ENCODE results near the gene MSH5. TPM values are rescaled to one million over a fixed set of nuclear protein-coding genes. Genes with fewer than 3 reads are reported as not detected.

The MSH5 gene
- total and polyA plus RNA-seq, 9 of the 15 experiments (the other 6 are each of a cell fraction or from before 2014, with no cell fraction given), result 12.5 to 104 (median 46.6) TPM

GRCh38 chr6:31702819-31703716 is 36.7 kb upstream of the MSH5 start, which contains the start of gene ABHD16A:
ABHD16A (minus strand) TSS chr6:31703324; CDS start chr6:31703281, 43 bp downstream.
- no peaks in the 10 kb centered on the region for H3K27me3 ChIP-seq (ENCODE audit: control insufficient read depth in 2 of 2, insufficient read depth in 2 of 2, low read length in 2 of 2)
- in situ Hi-C loops (cut with MboI) (no loop called here), intact Hi-C loops (cut with micrococcal nuclease) (loop anchor here (1.0 to 2.0 kb wide), 3 partner anchors 13 to 38 kb away; partner anchors contain the start of gene GPANK1)
- ATAC-seq (peak; percentile 95), FAIRE-seq (peak; percentile 96), DNase-seq (ENCODE audit: extremely low read depth in 1 of 4, low spot score in 3 of 4) (peak; percentile 100)
- H3K9ac ChIP-seq (ENCODE audit: insufficient read depth in 1 of 2, low read depth in 2 of 2, low read length in 2 of 2), result peak within 1 kb of the TSS; percentile 93 to 96
- peaks cover 34% of the 10 kb centered on the region for H3K36me3 ChIP-seq (ENCODE audit: control insufficient read depth, insufficient read depth, low read length)
- peak within 1 kb of the TSS; percentile 91 for H2AFZ ChIP-seq (ENCODE audit: low read depth, low read length)
- H3K27ac ChIP-seq (ENCODE audit: extremely low read depth, low read depth, low read length), result peak within 1 kb of the TSS; percentile 93
- BruUV-seq (replicated peaks), result TSS peak; percentile 92
- no peaks in the 10 kb centered on the region for H3K9me3 ChIP-seq (replicated peaks; ENCODE audit: control insufficient read depth, insufficient read depth, low read depth, low read length)
- 1% methylated on average over 54 of the region's 54 CpGs for WGBS (ENCODE audit: insufficient coverage, low coverage, missing lambda C conversion rate)
- CTCF ChIA-PET (ENCODE audit: low intra/inter-chr PET ratio), result interaction anchor here (1.2 kb wide), 1 partner anchor 13 kb away, joined by 3 read pairs; no protein-coding TSS in a partner anchor
- H4K20me1 ChIP-seq (replicated peaks; ENCODE audit: control insufficient read depth, insufficient read depth, low read length), result no peaks in the 10 kb centered on the region; the same call in 1 of the 2 replicates
- peaks cover 22 to 34% of the 10 kb centered on the region in 2 experiments for H3K4me1 ChIP-seq (replicated peaks in 1 of 2; ENCODE audit: control insufficient read depth in 2 of 2, insufficient read depth in 2 of 2, low read length in 2 of 2)
- H3K4me2 ChIP-seq (ENCODE audit: insufficient read depth, low read length), result peak within 1 kb of the TSS; percentile 87
- POLR2A ChIA-PET, result interaction anchor here (0.5 to 9.7 kb wide), 42 partner anchors 11 to 1269 kb away, joined by 3 to 158 read pairs (median 5); partner anchors contain the start of genes C6orf47, CLIC1, CSNK2B and GPANK1
- H3K9me1 ChIP-seq (ENCODE audit: control insufficient read depth, insufficient read depth, low read length), result no peaks in the 10 kb centered on the region
- peak within 1 kb of the TSS; percentile 68 for H3K4me3 ChIP-seq
- H3K79me2 ChIP-seq (ENCODE audit: control insufficient read depth, insufficient read depth, low read length), result peaks cover 46% of the 10 kb centered on the region
- TF ChIP-seq ZNF140 (CRISPR knock-in tag; IDR thresholded peaks at IDR 0.05), result no peak
- TF ChIP-seq TRIM24 (IDR thresholded peaks at IDR 0.05), result peak; percentile 16 to 61; a peak in 2 of 4 replicates
- no peak for TF ChIP-seq ZNF3 (CRISPR knock-in tag; IDR thresholded peaks at IDR 0.05)
- TF ChIP-seq ZNF668 (CRISPR knock-in tag; IDR thresholded peaks at IDR 0.05), result peak; percentile 69; the same call in 1 of the 2 replicates
- TF ChIP-seq DIDO1 (tag; IDR thresholded peaks at IDR 0.05; ENCODE audit: low read depth), result peak; percentile 53; the same call in 1 of the 2 replicates
- TF ChIP-seq, protein P1, sequence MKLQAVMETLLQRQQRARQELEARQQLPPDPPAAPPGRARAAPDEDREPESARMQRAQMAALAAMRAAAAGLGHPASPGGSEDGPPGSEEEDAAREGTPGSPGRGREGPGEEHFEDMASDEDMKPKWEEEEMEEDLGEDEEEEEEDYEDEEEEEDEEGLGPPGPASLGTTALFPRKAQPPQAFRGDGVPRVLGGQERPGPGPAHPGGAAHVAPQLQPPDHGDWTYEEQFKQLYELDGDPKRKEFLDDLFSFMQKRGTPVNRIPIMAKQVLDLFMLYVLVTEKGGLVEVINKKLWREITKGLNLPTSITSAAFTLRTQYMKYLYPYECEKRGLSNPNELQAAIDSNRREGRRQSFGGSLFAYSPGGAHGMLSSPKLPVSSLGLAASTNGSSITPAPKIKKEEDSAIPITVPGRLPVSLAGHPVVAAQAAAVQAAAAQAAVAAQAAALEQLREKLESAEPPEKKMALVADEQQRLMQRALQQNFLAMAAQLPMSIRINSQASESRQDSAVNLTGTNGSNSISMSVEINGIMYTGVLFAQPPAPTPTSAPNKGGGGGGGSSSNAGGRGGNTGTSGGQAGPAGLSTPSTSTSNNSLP (IDR thresholded peaks at IDR 0.05; ENCODE audit: borderline replicate concordance, low read depth, low read length), result no peak
- no peak for TF ChIP-seq POLR3A (IDR thresholded peaks at IDR 0.05; ENCODE audit: borderline replicate concordance, extremely low read depth, insufficient read depth, insufficient read length)
- TF ChIP-seq SNAPC5 (CRISPR knock-in tag; IDR thresholded peaks at IDR 0.05), result no peak
- TF ChIP-seq RBFOX2 (IDR thresholded peaks at IDR 0.05; ENCODE audit: low read depth, low read length), result peak; percentile 96
- no peak for TF ChIP-seq ELF4 (CRISPR knock-in tag; IDR thresholded peaks at IDR 0.05)
- no peak for TF ChIP-seq U2AF1 (optimal IDR thresholded peaks at IDR 0.05; ENCODE audit: low read depth, low read length)
- peak; percentile 8; the same call in 1 of the 2 replicates for TF ChIP-seq SMAD3 (CRISPR knock-in tag; conservative IDR thresholded peaks at IDR 0.05)
- TF ChIP-seq KAT8 (IDR thresholded peaks at IDR 0.05; ENCODE audit: low read depth), result no peak
- TF ChIP-seq CBFB (CRISPR knock-in tag; IDR thresholded peaks at IDR 0.05), result no peak
- TF ChIP-seq EP300 (IDR thresholded peaks at IDR 0.05; ENCODE audit: low read length), result peak; percentile 73
- TF ChIP-seq, protein P2, sequence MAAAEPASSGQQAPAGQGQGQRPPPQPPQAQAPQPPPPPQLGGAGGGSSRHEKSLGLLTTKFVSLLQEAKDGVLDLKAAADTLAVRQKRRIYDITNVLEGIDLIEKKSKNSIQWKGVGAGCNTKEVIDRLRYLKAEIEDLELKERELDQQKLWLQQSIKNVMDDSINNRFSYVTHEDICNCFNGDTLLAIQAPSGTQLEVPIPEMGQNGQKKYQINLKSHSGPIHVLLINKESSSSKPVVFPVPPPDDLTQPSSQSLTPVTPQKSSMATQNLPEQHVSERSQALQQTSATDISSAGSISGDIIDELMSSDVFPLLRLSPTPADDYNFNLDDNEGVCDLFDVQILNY (CRISPR knock-in tag; IDR thresholded peaks at IDR 0.05), result 0 out of 2 replicates have a peak, but pooled peaks have one; percentile 55
- TF ChIP-seq KDM4B (IDR thresholded peaks at IDR 0.05; ENCODE audit: borderline replicate concordance in 2 of 2, low read depth in 1 of 2), result peak in 1 of 2 experiments; percentile 85; a peak in 1 of 4 replicates
- TF ChIP-seq ZEB2 (IDR thresholded peaks at IDR 0.05), result peak; percentile 46; the same call in 1 of the 2 replicates
- no peak; the same call in 1 of the 2 replicates for TF ChIP-seq ILF3 (IDR thresholded peaks at IDR 0.05; ENCODE audit: borderline replicate concordance)
- TF ChIP-seq XRCC4 (IDR thresholded peaks at IDR 0.05; ENCODE audit: extremely low read depth, insufficient read depth, insufficient read length), result no peak
